ENCODE results near the gene FHOD3.

- no peak for TF ChIP-seq CTCF (conservative IDR thresholded peaks at IDR 0.05; ENCODE audit: low read depth in 2 of 2)
- TF ChIP-seq EZH2 (IDR thresholded peaks at IDR 0.05; ENCODE audit: low read depth, unreplicated experiment), result no peak
- no peak for TF ChIP-seq POLR2AphosphoS5 (IDR thresholded peaks at IDR 0.05; ENCODE audit: low read depth)
- no peak for TF ChIP-seq CREB1 (CRISPR knock-in tag; IDR thresholded peaks at IDR 0.05; ENCODE audit: low read depth)
- TF ChIP-seq REST (IDR thresholded peaks at IDR 0.05; ENCODE audit: unreplicated experiment), result no peak
- no peak for TF ChIP-seq EZH2phosphoT487 (IDR thresholded peaks at IDR 0.05; ENCODE audit: unreplicated experiment)
- TF ChIP-seq STAT1 (IDR thresholded peaks at IDR 0.05; ENCODE audit: unreplicated experiment), result no peak
- no peak for TF ChIP-seq JUNB (IDR thresholded peaks at IDR 0.05; ENCODE audit: unreplicated experiment)
- TF ChIP-seq NANOG (IDR thresholded peaks at IDR 0.05; ENCODE audit: borderline replicate concordance), result no peak
- no peak for TF ChIP-seq ZNF331 (CRISPR knock-in tag; IDR thresholded peaks at IDR 0.05; ENCODE audit: low read depth)
- TF ChIP-seq ZNF114 (CRISPR knock-in tag; IDR thresholded peaks at IDR 0.05), result no peak
- TF ChIP-seq, protein P1, sequence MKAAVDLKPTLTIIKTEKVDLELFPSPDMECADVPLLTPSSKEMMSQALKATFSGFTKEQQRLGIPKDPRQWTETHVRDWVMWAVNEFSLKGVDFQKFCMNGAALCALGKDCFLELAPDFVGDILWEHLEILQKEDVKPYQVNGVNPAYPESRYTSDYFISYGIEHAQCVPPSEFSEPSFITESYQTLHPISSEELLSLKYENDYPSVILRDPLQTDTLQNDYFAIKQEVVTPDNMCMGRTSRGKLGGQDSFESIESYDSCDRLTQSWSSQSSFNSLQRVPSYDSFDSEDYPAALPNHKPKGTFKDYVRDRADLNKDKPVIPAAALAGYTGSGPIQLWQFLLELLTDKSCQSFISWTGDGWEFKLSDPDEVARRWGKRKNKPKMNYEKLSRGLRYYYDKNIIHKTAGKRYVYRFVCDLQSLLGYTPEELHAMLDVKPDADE (IDR thresholded peaks at IDR 0.05), result no peak
Measured at GRCh38 chr18:36665952-36666351, 368.4 kb downstream of the FHOD3 start.
